ENCODE results near the gene GASK1A.

- TF ChIP-seq CTCF (IDR thresholded peaks at IDR 0.05) (no peak), POLR2A (IDR thresholded peaks at IDR 0.05) (no peak)
These were observed 44.0 kb downstream of the GASK1A start for GRCh38 chr3:43023066-43023465.
